SK-N-MC (cell line): ENCODE measurements around the gene VIPAS39.

ENCODE experiments used
- DNase-seq: peaks from one replicate; pipeline ENCODE4 v3.0.0-alpha.2; 2011; ENCODE audit warnings: low read depth, low spot score
- H3K27ac ChIP-seq: fragments of 200-600 bp; sonication (generic); 2 replicates; pipeline ENCODE4 v1.5.1; 2016; ENCODE audit warnings: mixed run types
- H3K36me3 ChIP-seq: fragments of 200-600 bp; sonication (generic); 2 replicates; pipeline ENCODE4 v1.6.1; 2017; ENCODE audit warnings: antibody characterized with exemption, low read length, mixed read lengths; ENCODE audit not compliant: insufficient read depth
- H3K4me3 ChIP-seq: fragments of 200-600 bp; sonication (generic); 2 replicates; pipeline ENCODE4 v1.5.1; 2016
- H3K9ac ChIP-seq: fragments of 200-600 bp; sonication (generic); 2 replicates; pipeline ENCODE4 v1.8.0; 2017; ENCODE audit warnings: mixed run types, mixed read lengths; ENCODE audit not compliant: insufficient read length
- H3K9me3 ChIP-seq: fragments of 200-600 bp; sonication (generic); 2 replicates; pipeline ENCODE4 v1.6.1; 2017; ENCODE audit warnings: low read depth, mild to moderate bottlenecking, antibody characterized with exemption, low read length, moderate library complexity, mixed read lengths
- EZH2 ChIP-seq: fragments of 200-600 bp; sonication (generic); IDR thresholded peaks from one replicate; pipeline ENCODE4 v1.6.1; 2017; ENCODE audit warnings: antibody characterized with exemption
- FOXP2 ChIP-seq: optimal IDR thresholded peaks from 2 replicates; pipeline ENCODE3; 2011; ENCODE audit warnings: mild to moderate bottlenecking, moderate library complexity; ENCODE audit not compliant: insufficient read depth; ENCODE audit errors: extremely low read length, control extremely low read depth
- POLR2AphosphoS5 ChIP-seq: IDR thresholded peaks from 2 replicates; pipeline ENCODE4 v1.6.1; 2012; ENCODE audit warnings: mild to moderate bottlenecking, low read depth, low read length, borderline replicate concordance

Gene VIPAS39

DNA sequence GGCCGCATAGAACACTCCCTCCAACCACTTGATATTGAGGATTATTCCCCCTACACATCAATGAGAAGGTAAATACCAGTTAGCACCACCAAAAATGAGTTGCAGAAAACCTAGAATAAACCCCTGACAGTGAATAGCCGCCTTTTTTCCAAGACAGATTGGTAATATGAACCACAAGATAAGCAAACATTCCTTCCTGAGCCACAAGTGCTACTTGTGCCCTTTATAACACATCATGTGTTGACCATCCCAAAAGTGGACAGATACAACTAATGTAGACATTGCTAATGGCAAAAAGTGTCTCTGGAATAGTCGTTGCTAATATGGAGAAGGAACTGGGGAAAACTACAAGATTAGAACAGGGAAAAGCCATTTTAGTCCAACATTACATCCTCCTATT, 51.3 kb downstream of the VIPAS39 start:
- Histone ChIP-seq H3K9me3 (no peaks in the 10 kb centered on the region), H3K9ac (no peak overlapping the region), H3K4me3 (no peak overlapping the region), H3K36me3 (no peaks in the 10 kb centered on the region), H3K27ac (no peak overlapping the region)
- TF ChIP-seq POLR2AphosphoS5 (no peak), EZH2 (no peak), FOXP2 (no peak)
- DNase-seq: no peak

DNA sequence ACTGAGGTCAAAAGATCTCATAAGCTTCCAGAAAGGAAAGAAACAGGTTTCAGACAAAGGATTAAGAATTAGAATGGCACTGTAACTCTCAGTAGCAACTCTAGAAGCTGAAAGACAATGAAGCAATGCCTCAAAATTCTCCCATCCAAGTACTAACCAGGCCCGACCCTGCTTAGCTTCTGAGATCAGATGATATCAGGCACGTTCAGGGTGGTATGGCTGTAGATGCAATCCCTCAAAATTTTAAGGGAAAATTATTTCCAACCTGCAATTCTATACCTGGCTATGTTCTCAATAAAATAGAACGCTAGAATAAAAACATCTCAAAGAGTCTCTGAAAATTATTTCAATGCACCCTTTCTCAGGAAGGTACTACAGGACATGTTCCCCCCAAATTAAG, 53.6 kb downstream of the VIPAS39 start:
- Histone ChIP-seq H3K36me3 (no peaks in the 10 kb centered on the region), H3K4me3 (no peak overlapping the region), H3K9me3 (no peaks in the 10 kb centered on the region), H3K27ac (no peak overlapping the region), H3K9ac (no peak overlapping the region)
- DNase-seq: no peak
- TF ChIP-seq FOXP2 (no peak), POLR2AphosphoS5 (no peak)

GRCh38 chr14:77400216-77400615, 57.2 kb downstream of the VIPAS39 start:
- TF ChIP-seq FOXP2 (no peak), POLR2AphosphoS5 (no peak), EZH2 (no peak)
- Histone ChIP-seq H3K4me3 (no peak overlapping the region), H3K9ac (no peak overlapping the region), H3K9me3 (no peaks in the 10 kb centered on the region), H3K27ac (no peak overlapping the region), H3K36me3 (no peaks in the 10 kb centered on the region)
- DNase-seq: no peak

- no peaks in the 10 kb centered on the region for H3K9me3 ChIP-seq
- no peaks in the 10 kb centered on the region for H3K36me3 ChIP-seq
- DNase-seq: no peak
- TF ChIP-seq EZH2 (no peak), FOXP2 (no peak), POLR2AphosphoS5 (no peak)
- H3K4me3 ChIP-seq: no peak overlapping the region
- no peak overlapping the region for H3K27ac ChIP-seq
- H3K9ac ChIP-seq: no peak overlapping the region
Measured at GRCh38 chr14:77390188-77390587, 67.2 kb downstream of the VIPAS39 start.

GRCh38 chr14:77378701-77379100, 78.7 kb downstream of the VIPAS39 start:
- no peak overlapping the region for H3K27ac ChIP-seq
- no peaks in the 10 kb centered on the region for H3K36me3 ChIP-seq
- DNase-seq: no peak
- no peak overlapping the region for H3K9ac ChIP-seq
- no peaks in the 10 kb centered on the region for H3K9me3 ChIP-seq
- H3K4me3 ChIP-seq: no peak overlapping the region
- TF ChIP-seq POLR2AphosphoS5 (no peak), FOXP2 (no peak), EZH2 (no peak)

DNA sequence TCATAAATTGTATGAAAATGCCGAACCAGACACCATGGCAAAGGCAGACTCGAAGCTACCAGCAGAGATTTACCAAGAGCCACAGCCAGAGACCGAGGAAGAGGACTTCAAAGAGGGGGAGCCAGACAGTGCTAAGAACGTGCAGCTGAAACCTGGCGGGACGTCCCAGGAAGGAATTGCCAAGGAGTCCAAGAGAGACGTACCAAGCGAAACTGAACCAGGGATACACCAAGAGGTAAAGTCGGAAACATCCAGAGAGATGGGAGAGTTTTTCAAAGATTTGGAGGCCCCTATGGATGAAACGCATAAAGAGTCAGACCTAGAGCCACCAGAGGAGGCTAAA, 79.9 kb downstream of the VIPAS39 start:
- Histone ChIP-seq H3K9ac (no peak overlapping the region), H3K27ac (no peak overlapping the region), H3K4me3 (peak overlapping the region; percentile 93), H3K36me3 (no peaks in the 10 kb centered on the region), H3K9me3 (no peaks in the 10 kb centered on the region)
- DNase-seq: no peak
- TF ChIP-seq EZH2: no peak
- no peak for TF ChIP-seq POLR2AphosphoS5
- no peak for TF ChIP-seq FOXP2

DNA sequence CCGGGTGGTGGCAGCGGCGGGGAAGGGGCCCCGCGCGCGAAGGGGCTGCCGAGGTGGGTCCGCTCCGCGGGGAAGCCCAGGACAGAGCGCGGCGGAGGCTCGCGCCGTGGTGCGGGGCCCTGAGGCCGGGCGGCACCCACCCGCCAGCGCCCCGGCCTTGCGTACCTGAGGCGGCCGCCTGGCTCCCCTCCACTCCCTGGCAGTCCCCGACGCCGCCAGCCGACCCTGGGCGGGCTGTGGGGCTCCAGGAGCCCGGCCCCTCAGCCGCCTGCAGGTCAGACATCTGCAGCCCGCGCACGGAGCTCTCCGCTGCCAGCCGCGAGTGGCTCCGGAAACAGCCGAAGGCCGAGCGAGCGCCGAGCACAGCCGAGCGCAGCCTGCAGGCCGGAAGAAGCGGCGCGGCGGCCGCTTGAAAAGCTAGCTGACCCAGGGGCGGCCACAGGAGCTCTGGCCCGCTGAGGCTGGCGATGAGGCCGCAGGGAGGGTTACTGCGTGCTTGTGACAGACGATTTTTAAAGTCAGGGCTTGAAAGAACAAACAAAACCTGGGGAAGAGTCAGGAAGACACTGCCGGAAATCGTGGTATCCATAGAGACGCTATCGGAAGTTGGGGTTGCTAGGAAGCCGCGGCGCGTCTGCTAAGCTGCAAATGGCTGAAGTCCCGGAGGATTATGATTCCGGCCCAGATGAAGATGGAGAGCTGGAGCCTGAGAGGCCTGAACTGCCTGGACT, 80.5 kb downstream of the VIPAS39 start, which contains the start of the genes SAMD15 and TMED8:
Gene SAMD15, plus strand, starts transcription at position 609 of the 731 bp plus-strand sequence. Its CDS starts 40 bp downstream, at position 649.
Gene TMED8, minus strand, starts transcription at position 324 of the 731 bp plus-strand sequence. Its CDS starts 41 bp downstream, at position 283.
- H3K27ac ChIP-seq: peak within 1 kb of the TSS; percentile 57; the same call in 1 of the 2 replicates
- DNase-seq: peak; percentile 45
- H3K9me3 ChIP-seq: no peaks in the 10 kb centered on the region
- H3K9ac ChIP-seq: peak within 1 kb of the TSS; percentile 83
- no peaks in the 10 kb centered on the region for H3K36me3 ChIP-seq
- TF ChIP-seq POLR2AphosphoS5 (peak; percentile 80), FOXP2 (no peak)
- H3K4me3 ChIP-seq: peak within 1 kb of the TSS; percentile 93
